ENCODE results near the gene PPP1R1B. TPM values are rescaled to one million over a fixed set of nuclear protein-coding genes. Genes with fewer than 3 reads are reported as not detected.

Gene PPP1R1B
- total and polyA plus RNA-seq, 12 donors: 0.32 to 58.0 (median 13.0) TPM; not detected in 1

- H3K4me1 ChIP-seq (replicated peaks in 1 of 2): peaks cover 55 to 67% of the 10 kb centered on the region in 2 donors
- DNase-seq: no peak
- WGBS, 4 donors: 69 to 80% (median 79%) methylated on average over 6 to 9 of the region's 9 CpGs
- H3K4me3 ChIP-seq: no peak overlapping the region
- H3K9me3 ChIP-seq (replicated peaks in 1 of 3): no peaks in the 10 kb centered on the region
- intact Hi-C loops (cut with DNase I): no loop called here
- no peaks in the 10 kb centered on the region for H3K27me3 ChIP-seq
- H3K27ac ChIP-seq: peak overlapping the region in 2 of 5 donors; percentile 55 to 66
- no peaks in the 10 kb centered on the region for H3K36me3 ChIP-seq (replicated peaks in 1 of 2)
- TF ChIP-seq POLR2A (IDR thresholded peaks at IDR 0.05): no peak
- TF ChIP-seq CTCF (IDR thresholded peaks at IDR 0.05): no peak
These were observed 15.7 kb downstream of the PPP1R1B start for GRCh38 chr17:39642291-39643074.

- no peaks in the 10 kb centered on the region for H3K9me3 ChIP-seq (replicated peaks in 1 of 3)
- intact Hi-C loops (cut with DNase I): no loop called here
- peaks cover 48 to 60% of the 10 kb centered on the region in 2 donors for H3K4me1 ChIP-seq (replicated peaks in 1 of 2)
- TF ChIP-seq POLR2A (IDR thresholded peaks at IDR 0.05): no peak
- TF ChIP-seq CTCF (IDR thresholded peaks at IDR 0.05): no peak
- peak in 3 of 7 donors; percentile 56 to 57 (median 56) for DNase-seq
- H3K36me3 ChIP-seq (replicated peaks in 1 of 2): no peaks in the 10 kb centered on the region
- H3K27ac ChIP-seq: peak overlapping the region in 2 of 5 donors; percentile 24 to 66
- no peaks in the 10 kb centered on the region for H3K27me3 ChIP-seq
- 39 to 70% (median 56%) methylated on average over 2 to 4 of the region's 4 CpGs for WGBS, 4 donors
- no peak overlapping the region for H3K4me3 ChIP-seq
These were observed 16.5 kb downstream of the PPP1R1B start for GRCh38 chr17:39643271-39643670.

- no peak for TF ChIP-seq CTCF (IDR thresholded peaks at IDR 0.05)
- WGBS, 4 donors: 76 to 83% (median 81%) methylated on average over 2 to 5 of the region's 5 CpGs
- intact Hi-C loops (cut with DNase I): no loop called here
- H3K27ac ChIP-seq: no peak overlapping the region
- H3K27me3 ChIP-seq: no peaks in the 10 kb centered on the region
- no peaks in the 10 kb centered on the region for H3K9me3 ChIP-seq (replicated peaks in 1 of 3)
- H3K4me3 ChIP-seq: no peak overlapping the region
- peaks cover 10 to 31% of the 10 kb centered on the region in 2 donors for H3K4me1 ChIP-seq (replicated peaks in 1 of 2)
- no peak for DNase-seq
- no peaks in the 10 kb centered on the region for H3K36me3 ChIP-seq (replicated peaks in 1 of 2)
These were observed 20.5 kb downstream of the PPP1R1B start for GRCh38 chr17:39647256-39647655.

GRCh38 chr17:39648616-39649366 is 22.0 kb downstream of the PPP1R1B start:
- no peaks in the 10 kb centered on the region for H3K9me3 ChIP-seq (replicated peaks in 1 of 3)
- no peak overlapping the region for H3K27ac ChIP-seq
- no peak overlapping the region for H3K4me3 ChIP-seq
- no peaks in the 10 kb centered on the region for H3K36me3 ChIP-seq (replicated peaks in 1 of 2)
- 83 to 90% (median 87%) methylated on average over 14 to 15 of the region's 15 CpGs for WGBS, 4 donors
- peaks cover 0 to 29% of the 10 kb centered on the region in 2 donors for H3K4me1 ChIP-seq (replicated peaks in 1 of 2)
- DNase-seq: no peak
- H3K27me3 ChIP-seq: no peaks in the 10 kb centered on the region
- intact Hi-C loops (cut with DNase I): no loop called here
- no peak for TF ChIP-seq CTCF (IDR thresholded peaks at IDR 0.05)
- TF ChIP-seq POLR2A (IDR thresholded peaks at IDR 0.05): no peak

Data from adrenal gland (tissue), 12 donors.